HEK293T (cell line): ENCODE results near the gene SSNA1.

ENCODE experiments used
- BHLHE40 ChIP-seq: fragments of 450-650 bp; IDR thresholded peaks from 2 replicates; pipeline ENCODE4 v1.6.1; 2016; ENCODE audit warnings: mild to moderate bottlenecking, moderate library complexity, borderline replicate concordance
- PKNOX1 ChIP-seq: fragments of 450-650 bp; IDR thresholded peaks from 2 replicates; pipeline ENCODE4 v1.6.1; 2016
- SP1 ChIP-seq: fragments of 450-650 bp; IDR thresholded peaks from 2 replicates; pipeline ENCODE4 v1.6.1; 2017
- ZNF384 ChIP-seq: fragments of 450-650 bp; IDR thresholded peaks from 2 replicates; pipeline ENCODE4 v1.6.1; 2016

DNA sequence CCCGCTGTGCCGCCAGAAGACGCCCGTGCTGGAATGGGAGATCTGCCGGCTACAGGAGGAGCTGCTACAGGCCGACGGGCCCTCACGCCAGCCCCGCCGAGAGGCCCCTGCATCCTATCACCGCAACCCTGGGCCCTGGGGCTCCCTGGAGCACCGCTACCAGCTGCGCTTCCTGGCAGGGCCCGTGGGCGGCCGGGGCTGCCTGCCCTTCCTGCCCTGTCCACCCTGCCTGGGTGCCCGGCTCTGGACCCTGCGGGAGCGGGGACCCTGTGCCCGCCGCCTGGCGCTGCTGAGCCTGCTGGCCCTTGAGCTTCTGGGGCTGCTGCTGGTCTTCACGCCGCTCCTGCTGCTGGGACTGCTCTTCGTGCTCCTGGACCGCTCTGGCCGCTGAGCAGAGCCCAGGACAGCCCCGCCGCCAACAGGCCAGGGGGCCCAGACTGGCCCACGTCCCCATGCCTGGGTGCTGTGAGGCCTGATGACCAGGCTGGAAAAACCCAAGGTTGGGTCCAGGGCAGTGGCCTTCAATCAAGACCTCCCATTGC, 29.8 kb downstream of the SSNA1 start:
- TF ChIP-seq ZNF384, result no peak
- TF ChIP-seq PKNOX1, result no peak
- TF ChIP-seq BHLHE40, result no peak
- no peak for TF ChIP-seq SP1
